HL-60/S4 treated with phorbol 12-myristate 13-acetate at 8.2 ng/mL for 4 days and 3 days (cell line): ENCODE data around the gene NFIX.

Source experiments
- in situ Hi-C: fragments of 300-500 bp; cut with MboI; formaldehyde crosslinking; loops from 2 replicates; pipeline ENCODE4 v1.15.0; 2022; ENCODE audit warnings: low sequenced_read_pairs

Gene NFIX

GRCh38 chr19:13052447-13053175 is 57.3 kb downstream of the NFIX start:
- in situ Hi-C loops = no loop called here

GRCh38 chr19:13053238-13053637 is 58.0 kb downstream of the NFIX start:
- in situ Hi-C loops = no loop called here

- in situ Hi-C loops = no loop called here
Observed at GRCh38 chr19:13053761-13054625, 58.7 kb downstream of the NFIX start.

- in situ Hi-C loops = no loop called here
Observed at GRCh38 chr19:13054626-13055212, 59.4 kb downstream of the NFIX start.

- in situ Hi-C loops = no loop called here
Observed at GRCh38 chr19:13055213-13056051, 60.2 kb downstream of the NFIX start.

- in situ Hi-C loops = no loop called here
Observed at GRCh38 chr19:13056052-13056660, 60.9 kb downstream of the NFIX start.

- in situ Hi-C loops = no loop called here
Observed at GRCh38 chr19:13057147-13057572, 61.9 kb downstream of the NFIX start.

- in situ Hi-C loops = no loop called here
Observed at GRCh38 chr19:13057744-13058143, 62.5 kb downstream of the NFIX start.

GRCh38 chr19:13058951-13059660 is 63.8 kb downstream of the NFIX start:
- in situ Hi-C loops = no loop called here

GRCh38 chr19:13060233-13060963 is 65.1 kb downstream of the NFIX start:
- in situ Hi-C loops = no loop called here

- in situ Hi-C loops = no loop called here
Observed at GRCh38 chr19:13060964-13061927, 66.0 kb downstream of the NFIX start.

GRCh38 chr19:13062317-13062716 is 67.0 kb downstream of the NFIX start:
- in situ Hi-C loops = no loop called here

GRCh38 chr19:13063461-13064091 is 68.3 kb downstream of the NFIX start:
- in situ Hi-C loops = no loop called here

GRCh38 chr19:13064092-13064489 is 68.8 kb downstream of the NFIX start:
- in situ Hi-C loops = no loop called here

- in situ Hi-C loops = no loop called here
Observed at GRCh38 chr19:13066226-13066625, 71.0 kb downstream of the NFIX start.

- in situ Hi-C loops = no loop called here
Observed at GRCh38 chr19:13066933-13067807, 71.9 kb downstream of the NFIX start.
